ENCODE results near the gene USP53. TPM values are rescaled to one million over a fixed set of nuclear protein-coding genes. Genes with fewer than 3 reads are reported as not detected.

Gene USP53
- polyA plus RNA-seq, 1 of the 3 experiments (the other 2 are of a cell fraction): 8.1 TPM

DNA sequence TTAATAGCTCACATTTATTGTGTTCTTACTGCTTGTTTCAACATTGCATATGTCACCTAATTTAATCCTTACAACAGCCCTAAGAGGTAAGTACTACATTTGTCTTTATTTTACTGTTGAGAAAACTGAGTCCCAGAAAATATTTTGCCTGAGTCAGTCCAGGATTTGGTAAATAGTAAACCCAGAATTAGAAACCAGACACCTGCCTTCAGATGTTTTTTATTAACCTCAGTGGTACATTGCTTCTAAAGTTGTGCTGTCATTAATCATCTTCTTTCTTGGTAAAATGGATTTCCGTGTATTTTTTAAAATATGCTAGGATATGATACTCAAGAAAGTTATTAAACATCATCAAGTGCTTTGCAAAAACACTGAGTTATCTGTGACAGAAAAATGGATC lies 31.4 kb downstream of the USP53 start:
- no peaks in the 10 kb centered on the region for H3K27me3 ChIP-seq (ENCODE audit: insufficient read depth)
- no peaks in the 10 kb centered on the region for H3F3A ChIP-seq (replicated peaks; ENCODE audit: insufficient read depth)
- CTCF ChIA-PET: no interaction called here
- no peaks in the 10 kb centered on the region for H3K9me3 ChIP-seq
- H3K4me1 ChIP-seq (ENCODE audit: control insufficient read depth in 1 of 2, insufficient read depth in 2 of 2, low read depth in 1 of 2, low read length in 1 of 2): peaks cover 2 to 7% of the 10 kb centered on the region in 2 experiments; a peak in 3 of 4 replicates
- no peak overlapping the region for H3K4me2 ChIP-seq
- 40% methylated on average over 1 of the region's 1 CpG for WGBS (ENCODE audit: low lambda C conversion rate)
- no peaks in the 10 kb centered on the region for H4K20me1 ChIP-seq (ENCODE audit: insufficient read depth)
- H3K79me2 ChIP-seq (ENCODE audit: insufficient read depth): no peaks in the 10 kb centered on the region; the same call in 1 of the 2 replicates
- TF ChIP-seq RXRA (IDR thresholded peaks at IDR 0.05; ENCODE audit: borderline replicate concordance, low read depth) (no peak), RCOR1 (IDR thresholded peaks at IDR 0.05; ENCODE audit: low read length) (no peak), RAD21 (IDR thresholded peaks at IDR 0.05; ENCODE audit: low read length) (no peak), YY1 (IDR thresholded peaks at IDR 0.05; ENCODE audit: low read depth) (no peak), TCF12 (IDR thresholded peaks at IDR 0.05) (peak; percentile 35; the same call in 1 of the 2 replicates)
- POLR2A ChIA-PET: no interaction called here
- H3K36me3 ChIP-seq (replicated peaks in 1 of 2; ENCODE audit: control insufficient read depth in 1 of 2, insufficient read depth in 2 of 2, low read length in 1 of 2): peaks cover 17 to 33% of the 10 kb centered on the region in 2 experiments
- H3K27ac ChIP-seq (ENCODE audit: low read depth in 2 of 2, low read length in 1 of 2): no peak overlapping the region
- no peak overlapping the region for H3K4me3 ChIP-seq (ENCODE audit: low read depth in 2 of 2, low read length in 1 of 2)
- DNase-seq: no peak
- no peak overlapping the region for H2AFZ ChIP-seq (ENCODE audit: low read depth)
- H3K9ac ChIP-seq: no peak overlapping the region
- no peaks in the 10 kb centered on the region for H3K9me2 ChIP-seq

DNA sequence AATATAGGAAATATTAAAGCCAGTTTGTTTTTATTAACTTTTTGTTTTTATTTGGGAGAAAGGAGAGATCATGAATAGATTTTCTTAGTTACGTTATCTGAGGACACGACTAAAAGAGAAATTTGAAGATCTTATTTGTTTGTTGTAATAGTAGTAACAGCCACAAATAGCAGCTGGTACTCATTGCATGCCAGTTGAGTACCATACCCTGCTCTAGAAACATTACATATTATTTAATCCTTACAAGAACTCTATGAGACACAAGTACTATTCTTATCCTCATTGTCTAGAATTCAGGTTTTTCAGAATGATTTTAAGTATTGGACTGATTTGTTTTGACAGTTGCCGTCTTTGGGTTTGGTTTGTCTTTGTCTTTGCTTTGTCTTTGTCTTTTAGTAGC lies 31.8 kb downstream of the USP53 start:
- H3K4me3 ChIP-seq (ENCODE audit: low read depth in 2 of 2, low read length in 1 of 2): no peak overlapping the region
- H3K4me2 ChIP-seq: no peak overlapping the region
- no peaks in the 10 kb centered on the region for H3K9me2 ChIP-seq
- ChIA-PET POLR2A (no interaction called here), CTCF (no interaction called here)
- no peak for DNase-seq
- H3K79me2 ChIP-seq (ENCODE audit: insufficient read depth): no peaks in the 10 kb centered on the region; the same call in 1 of the 2 replicates
- H3K9ac ChIP-seq: no peak overlapping the region
- H3K27me3 ChIP-seq (ENCODE audit: insufficient read depth): no peaks in the 10 kb centered on the region
- peaks cover 2 to 7% of the 10 kb centered on the region in 2 experiments; a peak in 3 of 4 replicates for H3K4me1 ChIP-seq (ENCODE audit: control insufficient read depth in 1 of 2, insufficient read depth in 2 of 2, low read depth in 1 of 2, low read length in 1 of 2)
- H3F3A ChIP-seq (replicated peaks; ENCODE audit: insufficient read depth): no peaks in the 10 kb centered on the region
- no peak for TF ChIP-seq RAD21 (IDR thresholded peaks at IDR 0.05; ENCODE audit: low read length)
- no peak for TF ChIP-seq TAF1 (IDR thresholded peaks at IDR 0.05; ENCODE audit: borderline replicate concordance, low read depth, low read length)
- no peak for TF ChIP-seq RCOR1 (IDR thresholded peaks at IDR 0.05; ENCODE audit: low read length)
- TF ChIP-seq ELF1 (IDR thresholded peaks at IDR 0.05): no peak
- TF ChIP-seq POLR2AphosphoS5 (IDR thresholded peaks at IDR 0.05; ENCODE audit: low read depth, low read length): no peak
- TF ChIP-seq RXRA (IDR thresholded peaks at IDR 0.05; ENCODE audit: borderline replicate concordance, low read depth): no peak
- no peak for TF ChIP-seq REST (IDR thresholded peaks at IDR 0.05; ENCODE audit: low read depth, low read length)
- TF ChIP-seq JUND (IDR thresholded peaks at IDR 0.05): no peak
- TF ChIP-seq SIN3A (IDR thresholded peaks at IDR 0.05; ENCODE audit: borderline replicate concordance, low read depth, low read length): no peak
- TF ChIP-seq CHD2 (IDR thresholded peaks at IDR 0.05; ENCODE audit: low read length, partially characterized antibody): no peak
- TF ChIP-seq FOXM1 (IDR thresholded peaks at IDR 0.05; ENCODE audit: low read depth): no peak
- TF ChIP-seq PBX3 (IDR thresholded peaks at IDR 0.05): no peak
- TF ChIP-seq, protein P1, sequence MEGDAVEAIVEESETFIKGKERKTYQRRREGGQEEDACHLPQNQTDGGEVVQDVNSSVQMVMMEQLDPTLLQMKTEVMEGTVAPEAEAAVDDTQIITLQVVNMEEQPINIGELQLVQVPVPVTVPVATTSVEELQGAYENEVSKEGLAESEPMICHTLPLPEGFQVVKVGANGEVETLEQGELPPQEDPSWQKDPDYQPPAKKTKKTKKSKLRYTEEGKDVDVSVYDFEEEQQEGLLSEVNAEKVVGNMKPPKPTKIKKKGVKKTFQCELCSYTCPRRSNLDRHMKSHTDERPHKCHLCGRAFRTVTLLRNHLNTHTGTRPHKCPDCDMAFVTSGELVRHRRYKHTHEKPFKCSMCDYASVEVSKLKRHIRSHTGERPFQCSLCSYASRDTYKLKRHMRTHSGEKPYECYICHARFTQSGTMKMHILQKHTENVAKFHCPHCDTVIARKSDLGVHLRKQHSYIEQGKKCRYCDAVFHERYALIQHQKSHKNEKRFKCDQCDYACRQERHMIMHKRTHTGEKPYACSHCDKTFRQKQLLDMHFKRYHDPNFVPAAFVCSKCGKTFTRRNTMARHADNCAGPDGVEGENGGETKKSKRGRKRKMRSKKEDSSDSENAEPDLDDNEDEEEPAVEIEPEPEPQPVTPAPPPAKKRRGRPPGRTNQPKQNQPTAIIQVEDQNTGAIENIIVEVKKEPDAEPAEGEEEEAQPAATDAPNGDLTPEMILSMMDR (IDR thresholded peaks at IDR 0.05): no peak
- no peak for TF ChIP-seq FOXJ3 (CRISPR knock-in tag; IDR thresholded peaks at IDR 0.05)
- no peak for TF ChIP-seq TCF12 (IDR thresholded peaks at IDR 0.05)
- no peak overlapping the region for H2AFZ ChIP-seq (ENCODE audit: low read depth)
- H4K20me1 ChIP-seq (ENCODE audit: insufficient read depth): no peaks in the 10 kb centered on the region
- no peaks in the 10 kb centered on the region for H3K9me3 ChIP-seq
- no peak overlapping the region for H3K27ac ChIP-seq (ENCODE audit: low read depth in 2 of 2, low read length in 1 of 2)
- H3K36me3 ChIP-seq (replicated peaks in 1 of 2; ENCODE audit: control insufficient read depth in 1 of 2, insufficient read depth in 2 of 2, low read length in 1 of 2): peaks cover 16 to 35% of the 10 kb centered on the region in 2 experiments
- WGBS (ENCODE audit: low lambda C conversion rate): 95% methylated on average over 3 of the region's 3 CpGs

All from SK-N-SH (cell line).